ENCODE results near the gene MPP2.

DNA sequence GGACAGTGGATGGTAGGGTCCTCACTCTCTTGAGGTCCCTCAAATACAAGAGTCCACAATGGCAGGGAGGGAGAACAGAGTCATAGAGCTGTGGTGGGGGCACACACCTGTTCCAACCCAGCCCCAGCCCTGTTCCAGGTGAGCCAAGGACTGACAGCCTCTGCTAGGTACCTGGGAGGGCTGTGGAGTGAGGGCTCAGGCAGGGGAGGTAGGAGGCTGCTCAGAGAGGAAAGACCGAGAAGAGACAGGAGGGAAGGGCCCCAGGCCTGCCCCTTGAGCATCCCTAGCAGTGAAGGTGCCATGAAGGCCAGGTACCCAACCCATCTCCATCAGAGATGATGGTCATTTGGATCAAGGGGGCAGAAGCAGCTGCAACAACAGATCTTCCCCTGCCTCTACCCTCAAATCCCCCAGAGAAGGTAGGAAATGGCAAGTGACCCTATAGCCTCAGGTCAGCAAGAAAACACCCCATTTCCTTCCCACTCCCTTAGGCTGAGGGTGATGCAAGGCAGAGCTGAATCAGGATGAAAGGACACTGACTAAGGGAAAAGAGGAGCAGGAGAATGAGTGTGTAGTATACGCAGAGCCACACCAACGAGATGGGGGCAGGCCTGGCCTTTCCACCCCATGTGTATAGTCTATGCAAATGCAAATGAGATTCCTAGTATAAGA, 31.7 kb downstream of the MPP2 start:
- TF ChIP-seq TARDBP (IDR thresholded peaks at IDR 0.05), result no peak
- no peak for TF ChIP-seq ARNT (IDR thresholded peaks at IDR 0.05)

All from HEK293T (cell line).